SH-SY5Y (cell line): Measurements from ENCODE around the gene KRTAP5-4.

Source experiments
- GATA2 ChIP-seq: IDR thresholded peaks from 2 replicates; pipeline ENCODE4 v1.6.1; 2011; ENCODE audit warnings: mild to moderate bottlenecking, low read depth, low read length
- GATA3 ChIP-seq: IDR thresholded peaks from 2 replicates; pipeline ENCODE4 v1.6.1; 2011; ENCODE audit warnings: low read depth, mild to moderate bottlenecking, low read length, moderate library complexity

DNA sequence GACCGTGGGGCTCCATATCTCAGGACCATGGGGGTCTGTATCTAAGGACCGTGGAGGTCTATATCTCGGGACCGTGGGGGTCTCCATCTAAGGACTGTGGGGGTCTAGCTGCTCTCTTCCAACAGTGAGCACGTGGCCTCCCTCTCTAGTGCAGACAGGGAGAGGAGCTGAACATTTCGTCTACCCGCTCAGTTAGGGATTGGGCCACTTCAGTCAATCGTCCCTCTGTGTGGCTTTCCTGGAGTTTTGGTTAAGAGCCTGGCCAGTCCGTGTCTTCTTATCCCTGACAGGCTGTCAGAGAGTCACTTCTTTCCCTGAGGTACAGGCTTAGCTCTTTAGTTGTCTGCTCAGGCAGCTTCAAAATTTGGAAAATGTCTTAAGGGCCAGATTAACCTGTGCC, 40.0 kb downstream of the KRTAP5-4 start:
- TF ChIP-seq GATA3 (no peak), GATA2 (no peak)
